WI38 (cell line): ENCODE measurements around the gene DACT2.
"Not testable (repeated sequence)": the region's sequence is repeated elsewhere in the genome, so short reads cannot be mapped to it uniquely, and the experiment has no call there.

Experiments used
- H3K4me3 ChIP-seq: 2 replicates; pipeline ENCODE4 v1.5.1; 2011; ENCODE audit warnings: low read depth, mild to moderate bottlenecking, control low read depth, low read length
- TF ChIP-seq, protein P1 (sequence below): IDR thresholded peaks from 2 replicates; pipeline ENCODE4 v1.5.1; 2012; ENCODE audit warnings: low read depth, mild to moderate bottlenecking, control low read depth, low read length

DACT2 gene

DNA sequence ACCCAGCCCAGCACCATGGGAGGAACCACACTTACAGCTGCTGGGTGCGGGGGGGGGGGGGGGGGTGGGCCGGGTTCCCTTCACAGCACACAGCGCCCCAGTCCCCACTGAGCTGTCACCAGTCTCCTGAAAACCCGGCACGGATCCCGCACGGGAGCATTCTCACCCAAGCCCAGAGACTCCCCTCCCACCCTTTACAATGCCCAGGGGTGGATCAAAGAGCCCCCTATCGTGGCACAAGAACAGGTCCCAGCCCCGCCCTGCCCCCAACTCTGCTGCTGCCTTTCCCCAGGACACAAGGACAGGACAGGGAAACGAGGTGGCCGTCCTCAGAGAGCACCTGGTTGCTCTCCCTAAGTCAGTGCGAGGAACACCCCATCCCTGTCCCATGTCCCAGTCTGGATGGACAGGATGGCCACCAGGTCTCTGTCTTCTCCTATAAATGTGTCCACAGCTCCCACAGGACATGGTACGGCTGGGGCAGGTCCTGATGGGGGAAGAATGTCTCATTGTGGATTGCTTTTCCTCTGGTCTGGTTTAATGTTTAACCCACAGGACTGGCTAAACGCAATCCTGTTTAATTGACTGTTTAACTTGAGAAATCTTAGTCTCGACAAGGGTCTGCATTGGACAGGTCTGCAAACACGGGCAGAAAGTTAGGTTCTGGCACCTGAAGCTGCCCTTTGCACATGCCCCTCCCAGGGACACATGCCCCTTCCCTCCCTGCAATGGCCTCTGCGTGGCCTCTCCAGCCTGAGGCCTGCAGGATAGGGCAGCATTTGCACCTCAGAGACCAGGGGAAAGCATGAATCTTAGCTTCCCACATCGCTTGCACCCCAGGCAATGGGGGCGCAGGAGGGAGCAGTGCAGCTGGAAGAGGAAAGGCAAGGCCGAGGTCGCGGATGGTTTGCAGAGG, 45.3 kb downstream of the DACT2 start:
- TF ChIP-seq, protein P1, sequence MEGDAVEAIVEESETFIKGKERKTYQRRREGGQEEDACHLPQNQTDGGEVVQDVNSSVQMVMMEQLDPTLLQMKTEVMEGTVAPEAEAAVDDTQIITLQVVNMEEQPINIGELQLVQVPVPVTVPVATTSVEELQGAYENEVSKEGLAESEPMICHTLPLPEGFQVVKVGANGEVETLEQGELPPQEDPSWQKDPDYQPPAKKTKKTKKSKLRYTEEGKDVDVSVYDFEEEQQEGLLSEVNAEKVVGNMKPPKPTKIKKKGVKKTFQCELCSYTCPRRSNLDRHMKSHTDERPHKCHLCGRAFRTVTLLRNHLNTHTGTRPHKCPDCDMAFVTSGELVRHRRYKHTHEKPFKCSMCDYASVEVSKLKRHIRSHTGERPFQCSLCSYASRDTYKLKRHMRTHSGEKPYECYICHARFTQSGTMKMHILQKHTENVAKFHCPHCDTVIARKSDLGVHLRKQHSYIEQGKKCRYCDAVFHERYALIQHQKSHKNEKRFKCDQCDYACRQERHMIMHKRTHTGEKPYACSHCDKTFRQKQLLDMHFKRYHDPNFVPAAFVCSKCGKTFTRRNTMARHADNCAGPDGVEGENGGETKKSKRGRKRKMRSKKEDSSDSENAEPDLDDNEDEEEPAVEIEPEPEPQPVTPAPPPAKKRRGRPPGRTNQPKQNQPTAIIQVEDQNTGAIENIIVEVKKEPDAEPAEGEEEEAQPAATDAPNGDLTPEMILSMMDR, result no peak
- H3K4me3 ChIP-seq, result no peak overlapping the region

DNA sequence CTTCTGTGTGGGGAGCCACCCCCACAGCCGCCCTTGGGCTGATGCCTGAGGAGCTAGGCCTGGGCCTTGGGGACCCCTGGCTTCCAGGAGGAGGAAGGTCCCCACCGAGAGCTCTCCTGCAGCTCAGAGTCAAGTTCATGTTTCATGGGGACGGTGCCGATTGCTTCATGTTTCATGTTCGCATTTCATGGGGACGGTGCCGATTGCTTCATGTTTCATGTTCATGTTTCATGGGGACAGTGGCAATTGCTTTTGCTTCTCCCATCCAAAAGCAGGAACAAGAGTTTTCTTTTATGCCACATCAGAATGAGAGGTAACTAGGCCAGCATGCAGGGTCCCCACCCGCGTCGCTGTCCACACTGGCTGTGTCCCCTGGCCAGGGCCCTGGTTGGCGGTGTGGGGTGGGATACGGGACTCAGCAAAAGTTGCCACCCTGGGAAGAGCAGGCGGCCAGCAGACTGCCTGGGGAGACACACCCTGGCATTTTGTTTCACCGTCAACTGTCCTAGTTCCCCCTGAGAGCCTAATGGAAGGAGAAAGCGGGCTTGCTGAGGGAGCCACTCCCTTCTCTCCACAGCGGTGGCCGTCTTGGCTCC, 46.0 kb downstream of the DACT2 start:
- TF ChIP-seq, protein P1, result no peak
- no peak overlapping the region for H3K4me3 ChIP-seq

DNA sequence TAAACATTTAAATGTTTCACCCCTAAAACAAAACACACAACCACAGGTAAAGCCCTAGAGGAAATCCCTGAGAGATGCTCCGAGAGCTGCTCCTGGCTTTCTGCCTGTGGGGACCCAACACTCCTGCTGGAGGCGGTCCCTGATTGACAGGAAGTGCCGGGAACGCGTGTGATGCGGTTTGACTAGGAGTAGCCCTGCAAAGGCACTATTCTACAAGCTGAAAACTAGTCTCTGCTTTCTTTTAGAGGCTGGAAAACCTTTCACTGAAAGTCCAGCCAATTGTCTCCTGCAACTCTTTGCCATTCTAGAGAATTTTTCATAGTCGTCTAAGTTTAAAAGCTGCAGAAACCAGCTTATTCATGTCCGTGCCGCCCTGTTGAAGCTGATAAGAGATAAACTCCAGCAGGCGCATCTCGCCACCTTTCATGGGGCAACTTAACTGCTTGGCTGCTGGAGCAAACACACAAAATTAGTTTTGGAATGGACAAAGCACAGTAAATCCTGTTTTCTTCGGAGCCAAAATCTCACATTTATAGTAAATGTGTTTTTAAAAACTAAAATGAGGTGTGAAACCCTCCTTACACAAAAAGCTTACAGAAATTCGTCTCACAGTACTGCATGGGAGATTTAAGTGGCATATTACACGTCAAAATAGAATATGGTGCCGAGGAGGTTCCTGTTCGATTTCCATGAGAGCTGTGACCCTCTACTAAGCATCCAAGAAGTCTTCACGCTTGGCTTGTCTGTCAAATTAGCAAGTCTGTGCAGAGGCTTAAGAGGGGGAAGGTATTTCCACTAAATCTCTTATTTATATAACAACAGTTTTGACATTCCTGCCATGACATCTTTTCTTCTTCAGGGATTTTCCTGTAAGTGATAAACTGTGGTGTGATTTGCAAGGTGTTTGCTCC, 46.9 kb downstream of the DACT2 start:
- no peak overlapping the region for H3K4me3 ChIP-seq
- TF ChIP-seq, protein P1, result no peak

DNA sequence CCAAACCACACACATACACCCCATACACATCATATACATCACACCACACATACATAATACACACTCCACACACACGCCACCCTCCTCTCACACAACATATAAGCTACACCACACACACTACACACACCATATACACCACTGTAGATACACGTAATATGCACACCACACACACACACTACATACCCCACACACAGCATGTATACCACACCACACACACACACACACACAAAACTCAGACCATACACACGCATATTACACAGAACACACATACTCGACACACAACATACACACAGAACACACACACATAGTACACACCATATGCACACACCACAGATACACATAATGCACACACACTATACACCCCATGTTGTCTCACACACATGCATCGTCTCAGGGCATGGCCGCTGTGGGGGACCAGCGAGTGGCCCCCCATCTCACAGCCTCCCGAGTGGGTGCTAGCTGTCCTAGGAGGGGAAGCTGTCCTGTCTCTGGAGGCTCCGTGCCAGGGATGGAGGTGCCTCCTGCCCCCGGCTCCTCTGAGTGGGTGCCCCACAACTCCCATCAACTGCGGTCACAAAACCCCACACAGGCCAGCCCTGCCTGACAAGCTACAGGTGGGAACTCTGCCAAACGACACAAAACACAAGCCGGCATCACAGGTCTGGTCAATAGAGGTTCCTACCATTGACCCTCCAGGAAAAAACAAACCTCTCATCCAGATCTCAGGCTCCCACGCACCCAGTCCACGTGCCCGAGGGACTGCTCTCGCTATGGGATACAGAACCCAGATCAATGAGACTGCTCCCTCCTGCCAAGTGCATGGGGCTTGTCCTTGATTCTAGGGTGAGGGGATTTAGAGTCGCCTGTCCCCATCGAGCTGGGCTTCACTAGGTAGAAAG, 49.1 kb downstream of the DACT2 start:
- TF ChIP-seq, protein P1, result no peak
- H3K4me3 ChIP-seq, result no peak overlapping the region

DNA sequence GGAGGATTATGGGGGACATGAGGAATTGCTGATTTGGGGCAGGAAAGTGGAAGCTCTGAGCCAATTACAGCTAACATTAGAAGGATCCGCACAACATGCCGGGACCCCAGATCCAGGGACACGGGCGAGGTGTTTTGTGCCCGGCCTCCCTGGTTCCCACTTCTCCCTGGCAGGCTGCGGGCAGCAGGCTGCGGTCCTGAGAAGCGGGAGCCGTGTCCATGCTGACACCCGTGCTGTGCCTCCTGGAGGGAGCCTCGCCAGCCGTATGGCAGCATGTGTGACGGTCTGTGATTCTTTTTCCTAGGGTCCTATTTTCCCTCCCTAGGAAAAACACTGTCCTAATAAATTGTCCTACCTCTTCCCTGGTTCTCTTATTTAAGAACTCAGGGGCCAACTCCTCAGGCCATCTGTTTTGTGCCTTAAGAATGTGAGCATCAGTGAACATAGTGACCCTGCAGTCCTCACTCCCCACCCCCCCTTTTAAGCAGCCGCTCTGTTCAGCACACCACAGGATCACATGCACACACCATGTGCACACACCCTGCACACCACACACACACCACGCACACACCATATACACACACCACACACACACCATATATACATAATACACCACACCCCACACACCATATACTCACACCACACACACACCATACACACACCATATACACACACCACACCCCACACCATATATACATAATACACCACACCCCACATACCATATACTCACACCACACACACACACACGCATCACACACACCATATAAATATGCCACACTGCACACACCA, 49.9 kb downstream of the DACT2 start:
- TF ChIP-seq, protein P1, result no peak
- no peak overlapping the region for H3K4me3 ChIP-seq

DNA sequence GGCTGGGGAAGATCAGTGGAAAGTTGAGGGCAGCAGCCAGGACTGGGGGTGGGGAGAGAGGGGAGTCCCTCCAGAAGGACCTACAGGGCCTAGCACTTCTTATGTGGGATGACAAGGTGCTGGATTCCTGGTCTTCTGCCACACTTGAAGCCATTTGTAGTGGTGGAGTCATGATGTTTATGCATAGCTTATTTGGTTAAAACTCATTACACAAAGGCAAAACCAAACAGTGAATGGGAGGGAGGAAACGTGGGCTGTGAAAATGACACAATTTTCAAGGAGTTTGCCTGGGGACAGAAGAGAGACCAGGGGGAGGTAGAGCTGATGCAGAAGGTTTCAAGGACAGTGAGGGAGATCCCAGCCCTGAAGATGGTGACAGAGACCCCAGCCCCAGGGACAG, 50.8 kb downstream of the DACT2 start:
- TF ChIP-seq, protein P1, result no peak
- no peak overlapping the region for H3K4me3 ChIP-seq

DNA sequence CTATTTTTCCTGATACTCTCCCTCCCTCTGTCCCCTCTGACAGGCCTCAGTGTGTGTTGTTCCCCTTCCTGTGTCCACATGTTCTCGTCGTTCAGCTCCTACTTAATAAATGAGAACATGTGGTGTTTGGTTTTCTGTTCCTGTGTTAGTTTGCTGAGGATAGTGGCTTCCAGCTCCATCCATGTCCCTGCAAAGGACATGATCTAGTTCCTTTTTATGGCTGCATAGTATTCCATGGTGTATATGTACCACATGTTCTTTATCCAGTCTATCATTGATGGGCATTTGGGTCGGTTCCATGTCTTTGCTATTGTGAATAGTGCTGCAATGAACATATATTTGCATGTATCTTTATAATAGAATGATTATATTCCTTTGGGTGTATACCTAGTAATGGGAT, 51.8 kb downstream of the DACT2 start:
- H3K4me3 ChIP-seq, result not testable (repeated sequence)
